ENCODE measurements around the gene CEBPE.
A peak's percentile ranks its signal among the peaks of the same experiment; 100 is the strongest.

CEBPE gene

DNA sequence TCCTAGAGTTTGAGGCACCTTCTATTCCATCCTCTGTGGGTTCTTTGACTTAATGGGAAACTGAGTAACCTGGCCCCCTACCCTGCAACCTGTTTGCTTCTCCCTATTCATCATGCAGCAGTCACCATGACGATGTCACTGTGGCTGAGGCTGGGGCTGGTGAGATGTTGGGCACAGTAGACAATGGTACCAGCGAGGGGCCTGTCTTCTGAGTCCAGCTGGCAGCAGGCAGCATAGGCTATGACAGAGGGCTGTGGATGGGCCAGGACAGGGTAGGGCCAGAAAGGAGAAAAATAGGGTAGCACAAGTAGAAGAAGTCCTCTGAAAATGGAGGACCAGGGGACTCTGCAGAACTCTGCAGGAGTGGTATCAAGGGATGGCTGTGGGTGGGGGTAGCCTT lies 16.3 kb downstream of the CEBPE start:
- no peak for DNase-seq (ENCODE audit: low spot score)

DNA sequence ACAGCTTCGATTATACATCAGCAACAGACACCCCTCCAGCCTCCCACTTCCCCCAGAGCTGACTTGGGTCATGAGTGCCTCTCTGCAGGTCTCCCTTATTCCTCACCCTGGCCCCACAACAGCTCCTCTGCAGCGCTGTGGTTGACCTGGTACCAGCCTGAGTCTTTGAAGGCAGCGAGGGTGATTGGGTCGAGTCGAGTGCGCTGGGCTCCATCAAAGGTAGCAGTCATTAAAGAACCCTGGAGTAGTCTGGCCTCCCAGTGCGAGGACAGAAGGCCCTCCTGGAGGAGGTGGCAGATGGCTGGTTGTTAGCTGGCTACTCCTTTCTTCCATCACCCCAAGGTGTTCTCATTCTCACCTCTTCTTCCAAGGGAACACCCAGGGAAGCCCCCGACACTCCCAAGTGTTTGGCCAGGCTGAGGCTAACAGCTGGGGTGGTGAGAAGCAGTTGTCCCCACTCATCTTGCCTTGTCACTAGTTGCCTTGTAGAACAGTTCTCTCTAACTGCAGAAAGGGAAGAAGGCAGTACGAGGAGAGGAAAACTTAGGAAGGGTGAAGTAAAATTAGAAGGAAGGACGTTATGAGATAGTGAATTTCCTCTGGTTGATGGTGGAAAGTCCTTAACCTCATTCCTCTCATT lies 16.9 kb downstream of the CEBPE start:
- no peak for DNase-seq (ENCODE audit: low spot score)

DNA sequence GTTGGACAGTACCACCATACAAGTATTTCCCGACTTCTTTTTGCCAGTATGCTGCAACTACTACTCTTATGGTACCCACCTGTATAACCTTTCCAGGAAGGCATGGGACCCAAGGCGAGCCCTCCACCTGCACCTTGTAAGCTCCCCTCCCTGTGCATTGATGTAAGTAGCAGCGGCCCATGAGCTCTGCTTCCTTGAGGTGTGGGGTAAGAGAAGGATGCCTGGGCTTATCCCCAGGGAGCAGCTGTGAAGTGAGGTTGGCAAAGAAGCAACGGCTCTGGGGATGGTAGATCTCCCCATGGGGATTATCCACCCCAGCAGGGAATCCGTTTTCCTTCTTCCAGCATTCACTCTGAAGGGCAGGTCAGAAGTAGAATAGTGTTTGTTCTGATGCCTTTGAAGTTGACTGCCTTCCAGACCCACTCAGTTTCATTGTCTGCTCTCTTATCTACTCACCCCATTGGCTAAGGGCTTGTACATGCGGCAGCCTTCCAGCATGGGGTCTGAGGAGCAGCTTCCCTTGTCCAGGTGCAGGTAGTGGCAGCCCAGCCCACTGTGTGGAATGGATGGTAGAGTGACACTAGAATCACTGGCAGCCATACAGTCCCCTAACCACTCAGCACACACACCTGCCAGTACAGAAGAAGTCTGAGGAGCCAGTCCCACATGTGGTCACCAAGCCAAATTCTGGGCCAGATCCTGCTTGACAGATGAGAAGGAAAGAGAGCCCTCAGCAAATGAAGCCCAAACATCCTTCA lies 17.7 kb downstream of the CEBPE start:
- no peak for DNase-seq (ENCODE audit: low spot score)

DNA sequence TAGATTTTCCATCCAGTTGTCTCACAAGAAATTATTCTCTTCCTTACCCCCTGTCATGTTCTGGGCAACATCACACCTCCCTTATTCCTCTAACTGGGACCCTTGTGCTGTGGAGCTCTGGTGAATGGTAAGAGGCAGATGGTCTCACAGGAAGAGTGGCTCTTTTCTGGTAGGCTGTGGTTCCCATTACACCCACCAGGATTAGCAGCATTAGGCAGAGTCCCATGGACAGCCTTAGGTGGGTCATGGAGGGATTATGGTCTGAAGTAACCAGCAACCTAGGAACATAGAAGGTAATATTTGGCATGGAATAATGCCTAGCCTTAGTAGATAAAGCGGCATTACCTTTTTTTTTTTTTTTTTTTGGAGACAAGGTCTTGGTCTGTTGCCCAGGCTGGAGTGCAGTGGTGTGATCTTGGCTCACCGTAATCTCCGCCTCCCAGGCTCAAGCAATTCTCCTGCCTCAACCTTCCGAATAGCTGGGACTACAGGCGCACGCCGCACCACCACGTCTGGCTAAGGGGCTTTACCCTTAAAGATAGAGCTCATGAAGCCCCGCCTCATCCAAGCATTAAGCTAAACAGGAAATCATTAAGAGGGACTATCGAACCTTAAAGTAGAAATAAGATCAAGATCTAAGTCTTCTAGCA lies 19.7 kb downstream of the CEBPE start:
- no peak for DNase-seq (ENCODE audit: low spot score)

DNA sequence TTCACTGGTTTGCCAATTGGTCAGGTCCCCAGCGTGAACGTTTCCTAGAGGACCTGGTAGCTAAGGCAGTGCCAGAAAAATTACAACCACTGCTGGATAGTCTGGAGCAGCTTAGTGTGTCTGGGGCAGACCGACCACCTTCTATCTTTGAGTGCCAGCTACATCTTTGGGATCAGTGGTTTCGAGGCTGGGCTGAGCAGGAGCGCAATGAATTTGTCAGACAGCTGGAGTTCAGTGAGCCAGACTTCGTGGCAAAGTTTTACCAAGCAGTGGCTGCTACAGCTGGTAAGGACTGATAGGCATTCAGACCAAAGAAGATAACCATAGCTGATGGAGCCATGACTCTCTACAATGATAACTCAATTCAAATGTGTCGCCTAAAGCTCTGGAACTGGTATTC lies 21.3 kb downstream of the CEBPE start:
- no peak for DNase-seq (ENCODE audit: low spot score)

DNA sequence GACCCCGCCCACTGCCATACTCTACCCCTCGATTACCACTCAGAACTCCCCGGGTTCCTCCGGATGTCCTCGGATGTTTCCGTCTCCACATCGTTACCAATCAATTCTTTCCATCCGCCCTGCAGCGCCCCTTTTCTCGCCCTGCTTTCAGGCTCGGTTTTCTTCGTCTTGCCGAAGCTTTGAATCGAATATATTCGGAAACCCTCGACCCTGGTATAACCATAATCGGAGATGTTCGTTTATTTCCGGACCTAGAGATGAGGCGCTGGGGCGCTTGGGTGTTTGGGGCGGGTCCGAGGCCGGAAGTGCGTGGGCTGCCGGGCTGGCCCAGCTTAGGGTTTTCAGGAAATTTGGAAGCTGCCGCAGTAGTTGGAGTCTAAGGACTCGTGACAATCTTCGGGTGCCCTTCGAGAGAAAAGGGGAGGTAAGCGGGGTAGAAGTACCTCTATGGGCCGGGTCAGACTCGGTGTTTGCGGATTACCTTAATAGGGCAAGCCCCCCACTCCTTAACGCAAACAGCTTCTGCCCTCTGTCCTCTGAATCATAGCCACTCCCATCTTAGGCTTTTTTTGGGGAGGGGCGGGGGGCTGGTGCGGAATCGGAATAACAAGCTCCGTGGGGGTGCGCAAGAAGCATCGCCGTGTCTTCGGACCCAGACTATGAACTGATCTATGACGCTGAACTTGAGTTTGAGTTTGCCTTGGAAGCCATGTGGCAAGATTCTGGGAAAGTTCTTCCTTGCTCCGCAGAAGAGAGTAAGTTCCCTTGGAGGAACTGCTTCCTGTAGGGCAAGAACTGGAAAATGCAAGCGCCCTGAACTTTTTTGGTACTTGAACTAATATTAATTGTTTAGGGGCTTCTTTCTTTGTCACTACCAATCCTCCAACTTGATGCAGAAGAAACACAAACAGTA lies 23.6 kb downstream of the CEBPE start, which contains the start of gene C14orf119:
Gene C14orf119, plus strand, starts transcription at position 310 of the 913 bp plus-strand sequence. CDS start 2,154 bp downstream, outside the sequence.
- DNase-seq (ENCODE audit: low spot score), result peak; percentile 99

DNA sequence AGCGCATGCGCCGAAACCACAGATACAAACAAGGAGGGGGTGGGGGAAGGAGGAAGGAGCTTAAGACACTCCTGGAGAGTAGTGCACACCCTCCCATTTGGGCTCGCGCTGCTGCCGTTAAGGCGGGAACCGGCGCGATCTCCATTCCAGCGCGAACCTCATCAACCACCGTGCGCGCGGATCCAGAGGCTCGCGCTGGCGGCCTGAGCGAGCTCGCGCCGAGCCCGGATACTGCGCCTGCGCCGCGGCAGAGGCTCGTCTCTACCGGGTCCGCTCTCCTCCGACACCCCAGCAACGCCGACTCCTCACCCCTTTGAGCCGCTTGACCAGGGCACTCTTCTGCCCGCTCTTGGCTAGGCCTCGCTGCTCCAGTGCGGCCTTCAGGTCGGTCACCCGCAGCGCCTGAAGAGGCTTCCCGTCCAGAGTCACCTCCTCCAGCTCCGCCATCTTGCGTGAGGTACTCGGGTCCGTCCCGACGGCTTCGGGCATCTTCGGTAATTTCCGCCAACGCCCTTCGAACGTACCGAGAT lies 24.3 kb downstream of the CEBPE start, which contains the start of gene ACIN1:
Gene ACIN1, minus strand, starts transcription at position 471 of the 530 bp plus-strand sequence. Its CDS starts 24 bp downstream, at position 447.
- DNase-seq (ENCODE audit: low spot score), result no peak

DNA sequence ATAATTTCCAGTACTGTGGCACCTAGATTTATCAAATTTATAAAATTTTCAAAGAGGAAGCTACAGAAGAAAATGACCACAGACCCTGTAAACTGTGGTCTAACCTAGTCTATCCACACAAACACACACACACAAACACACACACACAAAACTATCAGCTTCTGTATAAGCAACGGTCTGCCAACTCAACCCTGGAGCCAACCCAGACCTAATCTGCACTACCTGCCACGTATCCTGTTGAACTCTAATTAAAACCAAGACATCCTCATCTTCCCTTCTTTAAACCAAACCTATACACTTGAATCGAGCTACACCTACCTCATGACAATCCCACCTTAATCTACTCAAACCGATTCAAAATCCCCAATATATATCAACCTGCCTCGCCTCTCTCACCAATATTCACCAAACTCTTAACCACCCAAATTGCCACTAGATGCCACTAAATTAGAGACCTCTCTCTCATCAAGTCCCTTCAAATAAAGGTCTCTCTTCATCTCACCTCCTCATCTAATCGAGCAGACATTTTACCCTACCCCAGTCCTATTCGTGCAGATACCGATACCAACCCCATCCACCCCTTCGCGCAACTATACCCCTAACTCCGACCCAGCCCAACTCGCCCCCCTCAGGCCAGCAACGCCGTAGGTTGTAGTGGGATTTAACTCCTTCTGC lies 24.9 kb downstream of the CEBPE start:
- DNase-seq (ENCODE audit: low spot score), result peak; percentile 86

DNA sequence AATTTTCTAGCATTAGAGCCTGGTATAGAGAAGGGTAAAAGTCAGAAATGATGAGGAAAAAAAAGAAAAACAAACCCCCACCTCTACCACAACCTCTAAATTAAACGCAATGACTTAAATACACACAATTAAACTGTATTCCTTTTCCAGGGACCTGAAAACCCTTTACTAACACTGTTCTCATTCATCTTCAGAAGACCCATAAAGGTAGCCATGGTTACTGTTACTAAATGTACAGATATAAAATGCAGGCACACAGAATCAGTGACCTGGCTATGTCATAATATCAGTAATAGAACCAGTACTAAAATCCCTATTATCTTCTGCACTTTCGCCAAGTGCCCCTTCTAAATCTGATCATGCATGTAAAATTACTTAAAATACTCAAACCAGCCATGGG lies 25.5 kb downstream of the CEBPE start:
- DNase-seq (ENCODE audit: low spot score), result no peak

DNA sequence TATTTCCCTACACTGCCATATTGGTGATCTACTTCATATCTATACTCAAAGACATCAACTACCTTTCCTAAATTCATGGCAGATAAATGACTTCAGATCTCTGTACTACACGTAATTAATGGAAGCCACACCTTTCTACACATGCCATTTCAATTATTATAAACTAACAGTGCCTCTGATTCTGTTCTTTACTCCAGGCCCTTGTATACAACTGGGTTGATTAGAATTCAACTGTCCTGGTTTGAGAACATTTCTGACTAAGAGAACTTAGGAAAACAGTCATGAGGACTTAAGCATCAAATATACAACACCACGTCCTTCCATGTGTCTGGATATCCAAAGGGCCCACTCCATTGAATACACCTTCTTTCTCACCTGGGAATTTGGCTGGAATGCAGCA lies 26.0 kb downstream of the CEBPE start:
- DNase-seq (ENCODE audit: low spot score), result no peak

DNA sequence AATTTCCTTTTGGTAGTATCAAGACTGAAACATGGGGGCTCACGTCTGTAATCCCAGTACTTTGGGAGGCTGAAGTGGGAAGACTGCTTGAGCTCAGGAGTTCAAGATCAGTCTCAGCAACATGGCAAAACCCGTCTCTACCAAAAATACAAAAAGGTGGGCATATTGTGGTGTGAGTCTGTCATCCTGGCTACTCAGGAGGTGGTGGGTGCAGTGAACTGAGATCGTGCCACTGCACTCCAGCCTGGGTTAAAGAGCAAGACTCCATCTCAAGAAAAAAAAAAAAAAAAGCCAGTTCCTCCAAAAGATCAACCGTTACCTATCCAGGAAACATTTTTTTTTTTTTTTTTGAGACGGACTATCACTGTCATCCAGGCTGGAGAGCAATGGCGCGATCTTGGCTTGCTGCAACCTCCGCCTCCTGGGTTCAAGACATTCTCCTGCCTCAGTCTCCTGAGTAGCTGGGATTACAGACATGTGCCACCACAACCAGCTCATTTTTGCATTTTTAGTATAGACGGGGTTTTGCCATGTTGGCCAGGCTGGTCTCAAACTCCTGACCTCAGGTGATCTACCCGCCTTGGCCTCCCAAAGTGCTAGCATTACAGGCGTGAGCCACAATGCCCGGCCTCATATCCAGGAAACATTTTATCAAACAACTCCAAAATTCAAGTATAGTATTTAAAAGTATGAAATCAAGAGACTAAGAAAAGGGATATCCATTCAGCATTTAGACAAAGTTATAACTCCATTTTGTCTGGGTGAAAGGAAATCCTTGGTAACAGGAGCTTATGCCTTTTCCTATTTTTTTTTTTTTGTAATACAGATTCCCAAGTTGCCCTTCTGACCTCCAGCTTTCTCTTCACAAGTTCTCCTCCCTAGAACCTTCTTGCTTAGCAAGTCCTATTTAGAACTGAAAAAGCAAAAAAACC lies 27.5 kb downstream of the CEBPE start:
- no peak for DNase-seq (ENCODE audit: low spot score)

DNA sequence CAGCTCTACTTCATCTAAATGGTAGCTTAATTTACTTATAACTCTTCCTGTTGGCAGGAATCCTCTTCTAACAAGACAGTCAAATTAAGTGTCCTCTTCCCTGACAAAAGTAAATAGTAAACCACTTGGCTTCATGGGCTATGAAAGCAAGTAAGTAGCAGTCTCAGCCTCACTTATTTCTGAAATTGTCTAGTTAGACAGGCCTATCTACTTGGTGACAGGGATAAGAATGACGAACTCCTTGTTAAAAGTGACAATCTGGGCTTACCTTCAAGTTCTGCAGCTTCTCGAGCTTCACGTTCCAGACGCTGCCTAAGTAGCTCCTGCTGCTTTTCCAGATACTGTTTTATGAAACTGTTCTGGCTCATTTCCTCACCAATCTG lies 28.8 kb downstream of the CEBPE start:
- no peak for DNase-seq (ENCODE audit: low spot score)

DNA sequence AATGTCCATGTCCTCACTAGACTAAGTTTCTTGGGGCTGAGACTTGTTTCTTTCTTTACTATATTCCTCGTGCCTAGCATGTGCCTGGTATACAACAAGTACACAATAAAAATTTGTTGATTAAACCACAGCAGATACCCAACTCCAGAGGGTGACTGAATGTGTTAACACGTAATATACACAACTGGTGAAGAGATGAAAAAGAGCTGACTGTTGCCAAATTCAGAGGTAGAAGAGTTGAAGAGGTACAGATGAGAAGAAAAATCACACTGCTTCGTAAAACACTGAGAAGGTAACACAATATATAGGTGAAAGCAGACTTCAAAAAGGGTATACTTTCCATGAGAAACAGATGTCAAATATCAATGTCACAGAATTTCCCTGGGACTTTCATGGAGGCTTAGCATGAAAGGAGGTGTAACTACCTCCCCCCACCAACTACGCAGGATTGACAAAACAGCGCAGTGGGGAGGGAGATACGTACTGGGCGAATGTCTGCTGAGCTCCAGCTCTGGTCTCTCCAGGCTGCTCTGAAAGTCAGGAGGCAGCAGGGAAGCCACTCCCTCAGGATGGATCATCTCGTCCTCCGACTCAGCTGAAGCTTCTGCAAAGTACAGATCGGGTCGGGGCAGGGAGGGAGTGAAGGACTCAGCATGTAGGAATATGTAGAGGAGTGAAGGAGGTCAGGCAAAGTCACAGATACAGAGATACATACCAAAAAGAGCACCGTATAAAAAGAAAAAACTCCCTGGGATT lies 29.4 kb downstream of the CEBPE start:
- no peak for DNase-seq (ENCODE audit: low spot score)

DNA sequence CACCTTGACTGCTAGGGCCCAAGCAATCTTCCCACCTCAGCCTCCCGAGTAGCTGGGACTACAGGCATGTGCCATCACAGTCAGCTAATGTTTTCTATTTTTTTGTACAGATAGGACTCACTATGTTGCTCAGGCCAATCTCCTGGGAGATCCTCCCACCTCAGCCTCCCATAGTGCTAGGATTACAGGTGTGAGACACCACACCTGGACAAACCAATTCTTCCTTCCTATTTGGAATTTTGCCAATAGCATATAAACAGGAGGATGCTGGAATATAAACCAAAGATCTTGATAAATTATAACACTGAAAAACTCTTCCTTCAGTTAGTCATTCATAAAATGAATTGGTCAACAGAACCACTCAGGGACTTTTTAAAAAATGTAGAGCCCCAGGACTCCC lies 32.5 kb downstream of the CEBPE start:
- no peak for DNase-seq (ENCODE audit: low spot score)

DNA sequence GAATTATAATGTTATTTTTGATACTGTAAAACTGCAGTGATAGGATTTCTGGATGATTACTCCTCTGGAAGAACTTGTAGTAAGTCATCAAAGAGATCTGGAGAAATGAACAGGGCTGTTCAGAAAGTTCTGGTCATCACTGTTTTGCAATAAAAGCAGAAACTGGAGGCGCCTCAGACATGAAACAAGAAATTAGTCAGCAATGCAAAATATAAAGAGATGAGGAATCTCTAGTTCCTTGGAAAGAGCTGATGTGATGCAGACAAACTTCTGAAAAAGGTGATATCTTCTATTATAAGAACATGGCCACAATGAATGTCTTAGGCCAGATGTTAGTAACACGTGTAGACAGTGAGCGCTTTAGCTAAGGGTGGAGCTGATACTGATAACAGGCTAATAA lies 33.6 kb downstream of the CEBPE start:
- DNase-seq (ENCODE audit: low spot score), result no peak

DNA sequence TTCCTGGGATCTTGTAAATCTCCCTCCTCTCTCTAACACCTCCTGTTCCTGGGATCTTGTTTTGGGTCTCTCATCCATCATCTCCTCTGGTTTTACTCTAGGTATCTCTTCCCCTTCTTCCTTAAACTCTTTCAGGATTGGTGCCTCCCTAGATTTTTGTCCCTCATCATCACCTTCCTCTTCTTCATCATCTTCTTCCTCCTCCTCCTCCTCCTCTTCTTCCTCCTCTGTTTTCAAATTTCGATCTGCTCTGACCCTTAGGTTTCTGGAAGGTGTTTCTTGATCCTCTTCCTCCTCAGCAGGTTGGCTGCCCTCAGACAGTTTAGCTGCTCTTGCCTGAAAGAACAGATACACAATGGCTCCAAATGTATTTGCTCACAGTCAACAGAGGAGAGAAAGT lies 38.6 kb downstream of the CEBPE start:
- DNase-seq (ENCODE audit: low spot score), result no peak

DNA sequence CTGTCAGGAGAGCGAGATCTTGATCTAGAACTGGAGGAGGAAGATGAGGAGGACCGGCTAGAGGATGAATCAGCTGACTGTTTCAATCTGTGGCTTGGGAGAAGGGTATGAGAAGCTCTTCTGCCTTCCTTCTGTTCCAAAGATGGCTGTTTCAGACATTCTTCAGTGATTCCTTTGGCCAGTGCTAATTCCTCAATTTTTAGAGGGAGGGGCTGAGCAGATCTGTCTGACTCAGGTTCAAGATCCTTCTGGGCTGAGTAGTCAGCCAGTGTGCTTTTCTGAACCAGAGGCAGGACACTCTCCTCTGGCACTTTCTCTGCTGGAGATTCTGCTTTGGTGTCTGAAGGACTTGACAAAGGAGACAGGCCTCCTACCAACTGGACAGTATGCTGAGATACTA lies 39.3 kb downstream of the CEBPE start:
- DNase-seq (ENCODE audit: low spot score), result no peak

DNA sequence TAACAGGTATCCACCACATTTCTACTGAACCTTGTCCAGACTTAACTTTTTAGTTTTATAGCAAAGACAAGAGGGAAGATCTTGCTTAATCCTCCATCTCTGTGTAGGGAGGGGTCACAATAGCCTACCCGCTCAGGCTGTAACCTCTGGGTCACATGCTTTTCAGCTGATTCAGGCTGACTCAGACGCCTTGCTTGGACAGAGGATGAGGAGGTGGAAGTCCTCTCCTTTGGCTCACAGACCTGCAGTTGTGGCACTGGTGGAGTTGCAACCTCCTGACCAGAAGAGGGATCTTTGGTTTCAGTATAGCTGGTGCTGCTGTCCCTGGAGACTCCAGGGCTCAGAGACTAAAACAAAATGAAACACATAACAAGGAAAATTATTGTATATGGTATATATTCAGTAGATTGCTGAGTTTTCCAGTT lies 40.4 kb downstream of the CEBPE start:
- no peak for DNase-seq (ENCODE audit: low spot score)

DNA sequence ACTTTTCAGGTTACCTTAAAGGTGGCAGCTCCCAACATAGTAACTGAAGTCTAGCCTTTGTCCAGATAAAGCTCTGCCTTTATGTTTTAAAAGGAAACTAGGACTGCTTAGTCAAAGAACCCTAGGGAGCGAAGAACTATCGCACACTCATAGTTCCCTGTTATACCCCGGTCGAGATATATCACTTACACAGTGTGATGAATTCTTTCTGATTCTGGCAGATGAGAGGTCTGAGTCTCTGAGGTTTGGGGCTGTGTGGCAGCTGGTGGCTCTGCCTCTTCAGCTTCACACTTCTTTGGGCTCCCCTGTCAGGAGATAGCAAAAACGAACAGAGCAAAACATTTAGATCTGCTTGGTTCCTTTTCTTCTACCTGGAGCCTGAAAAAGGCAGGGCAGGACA lies 41.1 kb downstream of the CEBPE start:
- DNase-seq (ENCODE audit: low spot score), result no peak

All from iPS-NIHi11 (cell line).